Panc1 (cell line): ENCODE measurements around the gene QRFP. TPM values are rescaled to one million over a fixed set of nuclear protein-coding genes. Genes with fewer than 3 reads are reported as not detected.

Source experiments
- ATAC-seq: fragments of 200-7000 bp; cut with Tn5 transposase; 2 replicates; pipeline ENCODE4 v1.9.1; 2020; ENCODE audit warnings: mild to moderate bottlenecking, moderate library complexity
- BruUV-seq: library from RNA; stranded (reverse); fragments of 400-500 nt; replicated peaks from 2 replicates; lab custom pipeline; 2021; lab: Mats Ljungman, UMichigan
- CTCF ChIA-PET: fragments of 300-600 bp; sonication (Branson Sonifier 250); formaldehyde crosslinking; loops from one replicate; lab custom pipeline; 2022; ENCODE audit warnings: antibody characterized with exemption; lab: Charles Lee
- POLR2A ChIA-PET: fragments of 300-600 bp; sonication (Branson Sonifier 250); formaldehyde crosslinking; loops from one replicate; lab custom pipeline; 2022; ENCODE audit warnings: antibody characterized with exemption; lab: Charles Lee
- DNase-seq: peaks from one replicate; pipeline ENCODE4 v3.0.0-alpha.2; 2010; ENCODE audit warnings: low read depth, low spot score
- H3K27ac ChIP-seq: 2 replicates; pipeline ENCODE4 v1.5.1; 2011; ENCODE audit warnings: mild to moderate bottlenecking, low read length, inconsistent platforms
- H3K27me3 ChIP-seq: fragments of 200-500 bp; sonication (Bioruptor generic); 2 replicates; pipeline ENCODE4 v1.6.0; 2014; ENCODE audit warnings: low read length, inconsistent platforms; ENCODE audit not compliant: control insufficient read depth, insufficient read depth
- H3K36me3 ChIP-seq: fragments of 200-500 bp; sonication (Bioruptor generic); 2 replicates; pipeline ENCODE4 v1.5.1; 2014; ENCODE audit warnings: inconsistent platforms, mild to moderate bottlenecking, low read length, moderate library complexity; ENCODE audit not compliant: control insufficient read depth, insufficient read depth
- H3K4me1 ChIP-seq: 2 replicates; pipeline ENCODE4 v1.5.1; 2011; ENCODE audit warnings: inconsistent platforms, mild to moderate bottlenecking, low read length, moderate library complexity; ENCODE audit not compliant: control insufficient read depth, insufficient read depth
- H3K4me3 ChIP-seq, 2 experiments: 2 replicates each; pipeline ENCODE4 v1.5.1; 2011 to 2012; ENCODE audit warnings: low read depth in 2 of 2, low read length in 2 of 2, mild to moderate bottlenecking in 2 of 2, inconsistent platforms in 1 of 2, moderate library complexity in 1 of 2
- H3K9me3 ChIP-seq: fragments of 200-500 bp; sonication (Bioruptor generic); 2 replicates; pipeline ENCODE4 v1.5.1; 2014; ENCODE audit warnings: low read depth, mild to moderate bottlenecking, inconsistent platforms, low read length, moderate library complexity; ENCODE audit not compliant: control insufficient read depth, insufficient read depth
- CTCF ChIP-seq: fragments of 450-650 bp; IDR thresholded peaks from 2 replicates; pipeline ENCODE4 v1.5.1; 2017; ENCODE audit warnings: mild to moderate bottlenecking
- POLR2AphosphoS5 ChIP-seq: IDR thresholded peaks from 2 replicates; pipeline ENCODE4 v1.6.1; 2012; ENCODE audit warnings: mild to moderate bottlenecking, low read depth, low read length, moderate library complexity
- SIN3A ChIP-seq: IDR thresholded peaks from 2 replicates; pipeline ENCODE4 v1.6.1; 2012; ENCODE audit warnings: low read depth, mild to moderate bottlenecking, low read length, moderate library complexity, borderline replicate concordance; ENCODE audit not compliant: insufficient read depth
- TCF7L2 ChIP-seq: IDR thresholded peaks from 2 replicates; pipeline ENCODE4 v1.6.1; 2011; ENCODE audit warnings: mild to moderate bottlenecking, low read depth, low read length, inconsistent platforms
- in situ Hi-C: cut with HindIII; loops from 2 replicates; pipeline ENCODE4 v1.10.0; 2016; ENCODE audit warnings: low sequenced_read_pairs, low pct_unique_long_range_greater_than_20kb
- intact Hi-C: fragments of 100-400 bp; cut with micrococcal nuclease; formaldehyde crosslinking; loops from one replicate; pipeline ENCODE4 v1.10.0; 2022; ENCODE audit not compliant: unreplicated experiment
- total RNA-seq: library from RNA; stranded (reverse); gene quantifications from one replicate; pipeline ENCODE4 v1.2.1, GENCODE V29; 2021; ENCODE audit not compliant: unreplicated experiment
- TF ChIP-seq, protein P1 (sequence below), 2 experiments: IDR thresholded peaks; 2 replicates each; pipeline ENCODE4 v1.6.1; 2011 to 2012; ENCODE audit warnings: low read depth in 2 of 2, control low read depth in 1 of 2, low read length in 1 of 2, mild to moderate bottlenecking in 1 of 2, moderate library complexity in 1 of 2; ENCODE audit not compliant: insufficient read depth in 1 of 2

The QRFP gene
- total RNA-seq, 1 experiment from 2014 or later: not detected

- intact Hi-C loops: no loop called here
- no TSS peak for BruUV-seq
- no peaks in the 10 kb centered on the region for H3K9me3 ChIP-seq
- ChIA-PET POLR2A (interaction anchor here (0.6 kb wide), 1 partner anchor 62 kb away, joined by 16 read pairs; no protein-coding TSS in a partner anchor), CTCF (no interaction called here)
- TF ChIP-seq CTCF: no peak
- TF ChIP-seq TCF7L2: no peak
- no peak for TF ChIP-seq POLR2AphosphoS5
- TF ChIP-seq, protein P1, sequence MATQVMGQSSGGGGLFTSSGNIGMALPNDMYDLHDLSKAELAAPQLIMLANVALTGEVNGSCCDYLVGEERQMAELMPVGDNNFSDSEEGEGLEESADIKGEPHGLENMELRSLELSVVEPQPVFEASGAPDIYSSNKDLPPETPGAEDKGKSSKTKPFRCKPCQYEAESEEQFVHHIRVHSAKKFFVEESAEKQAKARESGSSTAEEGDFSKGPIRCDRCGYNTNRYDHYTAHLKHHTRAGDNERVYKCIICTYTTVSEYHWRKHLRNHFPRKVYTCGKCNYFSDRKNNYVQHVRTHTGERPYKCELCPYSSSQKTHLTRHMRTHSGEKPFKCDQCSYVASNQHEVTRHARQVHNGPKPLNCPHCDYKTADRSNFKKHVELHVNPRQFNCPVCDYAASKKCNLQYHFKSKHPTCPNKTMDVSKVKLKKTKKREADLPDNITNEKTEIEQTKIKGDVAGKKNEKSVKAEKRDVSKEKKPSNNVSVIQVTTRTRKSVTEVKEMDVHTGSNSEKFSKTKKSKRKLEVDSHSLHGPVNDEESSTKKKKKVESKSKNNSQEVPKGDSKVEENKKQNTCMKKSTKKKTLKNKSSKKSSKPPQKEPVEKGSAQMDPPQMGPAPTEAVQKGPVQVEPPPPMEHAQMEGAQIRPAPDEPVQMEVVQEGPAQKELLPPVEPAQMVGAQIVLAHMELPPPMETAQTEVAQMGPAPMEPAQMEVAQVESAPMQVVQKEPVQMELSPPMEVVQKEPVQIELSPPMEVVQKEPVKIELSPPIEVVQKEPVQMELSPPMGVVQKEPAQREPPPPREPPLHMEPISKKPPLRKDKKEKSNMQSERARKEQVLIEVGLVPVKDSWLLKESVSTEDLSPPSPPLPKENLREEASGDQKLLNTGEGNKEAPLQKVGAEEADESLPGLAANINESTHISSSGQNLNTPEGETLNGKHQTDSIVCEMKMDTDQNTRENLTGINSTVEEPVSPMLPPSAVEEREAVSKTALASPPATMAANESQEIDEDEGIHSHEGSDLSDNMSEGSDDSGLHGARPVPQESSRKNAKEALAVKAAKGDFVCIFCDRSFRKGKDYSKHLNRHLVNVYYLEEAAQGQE (IDR thresholded peaks at IDR 0.05; ENCODE audit: insufficient read depth in 1 of 2, low read depth in 2 of 2, low read length in 1 of 2): no peak
- TF ChIP-seq SIN3A: no peak
- DNase-seq: no peak
- peaks cover 36% of the 10 kb centered on the region for H3K4me1 ChIP-seq
- H3K27ac ChIP-seq: no peak overlapping the region
- H3K27me3 ChIP-seq: no peaks in the 10 kb centered on the region
- H3K4me3 ChIP-seq: no peak overlapping the region
- peak; percentile 36; the same call in 1 of the 2 replicates for ATAC-seq
- in situ Hi-C loops: no loop called here
- no peaks in the 10 kb centered on the region for H3K36me3 ChIP-seq
Observed at GRCh38 chr9:130932255-130933079, 35.9 kb upstream of the QRFP start.

GRCh38 chr9:130931508-130932254 is 35.1 kb upstream of the QRFP start:
- DNase-seq (no peak), ATAC-seq (no peak)
- intact Hi-C loops: no loop called here
- no peaks in the 10 kb centered on the region for H3K36me3 ChIP-seq
- peaks cover 36% of the 10 kb centered on the region for H3K4me1 ChIP-seq
- TF ChIP-seq CTCF (no peak), POLR2AphosphoS5 (no peak), SIN3A (no peak), TCF7L2 (no peak)
- TF ChIP-seq, protein P1 (IDR thresholded peaks at IDR 0.05; ENCODE audit: insufficient read depth in 1 of 2, low read depth in 2 of 2, low read length in 1 of 2): no peak
- ChIA-PET CTCF (no interaction called here), POLR2A (no interaction called here)
- H3K27me3 ChIP-seq: no peaks in the 10 kb centered on the region
- H3K9me3 ChIP-seq: no peaks in the 10 kb centered on the region
- no peak overlapping the region for H3K27ac ChIP-seq
- no TSS peak for BruUV-seq
- H3K4me3 ChIP-seq: no peak overlapping the region
- in situ Hi-C loops: no loop called here
